GM18508 (cell line): ENCODE results near the gene TMEM86A.
"Not testable (repeated sequence)": the region's sequence is repeated elsewhere in the genome, so short reads cannot be mapped to it uniquely, and the experiment has no call there.

Experiments used
- ATAC-seq: cut with Tn5 transposase; IDR thresholded peaks from one replicate; pipeline ENCODE4 v1.9.1; 2021; ENCODE audit warnings: moderate number of reproducible peaks; ENCODE audit not compliant: insufficient read depth, unreplicated experiment

The TMEM86A gene

GRCh38 chr11:18698341-18699268, at the start of gene TMEM86A:
TMEM86A (plus strand) TSS chr11:18698779; CDS start chr11:18698887, 108 bp downstream.
- ATAC-seq: no peak

GRCh38 chr11:18650353-18650752, 48.2 kb upstream of the TMEM86A start:
- no peak for ATAC-seq

- no peak for ATAC-seq
These were observed 47.6 kb upstream of the TMEM86A start for GRCh38 chr11:18650859-18651557.

- ATAC-seq: no peak
These were observed 40.9 kb upstream of the TMEM86A start for GRCh38 chr11:18657673-18658072.

GRCh38 chr11:18665353-18665872, 33.2 kb upstream of the TMEM86A start:
- ATAC-seq: not testable (repeated sequence)

GRCh38 chr11:18668131-18668530, 30.4 kb upstream of the TMEM86A start:
- ATAC-seq: no peak

- ATAC-seq: no peak
These were observed 29.4 kb upstream of the TMEM86A start for GRCh38 chr11:18669219-18669596.

GRCh38 chr11:18669711-18670110, 28.9 kb upstream of the TMEM86A start:
- ATAC-seq: no peak

GRCh38 chr11:18671246-18671645, 27.3 kb upstream of the TMEM86A start:
- no peak for ATAC-seq

- not testable (repeated sequence) for ATAC-seq
These were observed 26.4 kb upstream of the TMEM86A start for GRCh38 chr11:18672209-18672608.

GRCh38 chr11:18676803-18677202, 21.8 kb upstream of the TMEM86A start:
- no peak for ATAC-seq

- no peak for ATAC-seq
These were observed 21.0 kb upstream of the TMEM86A start for GRCh38 chr11:18677560-18677959.

- not testable (repeated sequence) for ATAC-seq
These were observed 16.6 kb upstream of the TMEM86A start for GRCh38 chr11:18681949-18682348.

- ATAC-seq: no peak
These were observed 16.1 kb upstream of the TMEM86A start for GRCh38 chr11:18682466-18682865.

GRCh38 chr11:18684267-18684666, 14.3 kb upstream of the TMEM86A start:
- ATAC-seq: no peak

- not testable (repeated sequence) for ATAC-seq
These were observed 7.0 kb upstream of the TMEM86A start for GRCh38 chr11:18691467-18692140.

GRCh38 chr11:18692941-18693760, 5.4 kb upstream of the TMEM86A start:
- no peak for ATAC-seq

GRCh38 chr11:18696638-18697225, 1.8 kb upstream of the TMEM86A start:
- no peak for ATAC-seq

GRCh38 chr11:18697576-18697975, 1.0 kb upstream of the TMEM86A start:
- ATAC-seq: no peak

- ATAC-seq: no peak
These were observed 654 bp downstream of the TMEM86A start for GRCh38 chr11:18699269-18699596.
